Right lobe of liver (tissue), 4 donors: ENCODE measurements around the gene GDE1.

Experiments used
- CTCF ChIP-seq, 4 donors: fragments of 200-600 bp in 3 of 4; fragments of 450-650 bp in 1 of 4; IDR thresholded peaks; one replicate each; pipeline versions ENCODE4 v1.5.1 to v1.8.0; 2016 to 2022; ENCODE audit warnings: antibody characterized with exemption in 4 of 4, mild to moderate bottlenecking in 2 of 4
- POLR2A ChIP-seq: fragments of 450-650 bp; IDR thresholded peaks from one replicate; pipeline ENCODE4 v1.6.1; 2017; ENCODE audit warnings: antibody characterized with exemption, mild to moderate bottlenecking
- donor health status: DM: no; HTN: no; CAD: no.
- donor health status: DM: no; HTN: no; CAD: no.
- donor health status: DM: no; HTN: yes; CAD: no.

- TF ChIP-seq CTCF (IDR thresholded peaks at IDR 0.05) = no peak
- TF ChIP-seq POLR2A = no peak
Measured at GRCh38 chr16:19482291-19482690, 39.6 kb downstream of the GDE1 start.
